HG03095 (cell line): ENCODE results near the gene ATP2B2.
"Not testable (repeated sequence)": the region's sequence is repeated elsewhere in the genome, so short reads cannot be mapped to it uniquely, and the experiment has no call there.

Experiments used
- ATAC-seq: cut with Tn5 transposase; IDR thresholded peaks from one replicate; pipeline ENCODE4 v1.9.1; 2021; ENCODE audit warnings: moderate library complexity; ENCODE audit not compliant: unreplicated experiment

ATP2B2 gene

DNA sequence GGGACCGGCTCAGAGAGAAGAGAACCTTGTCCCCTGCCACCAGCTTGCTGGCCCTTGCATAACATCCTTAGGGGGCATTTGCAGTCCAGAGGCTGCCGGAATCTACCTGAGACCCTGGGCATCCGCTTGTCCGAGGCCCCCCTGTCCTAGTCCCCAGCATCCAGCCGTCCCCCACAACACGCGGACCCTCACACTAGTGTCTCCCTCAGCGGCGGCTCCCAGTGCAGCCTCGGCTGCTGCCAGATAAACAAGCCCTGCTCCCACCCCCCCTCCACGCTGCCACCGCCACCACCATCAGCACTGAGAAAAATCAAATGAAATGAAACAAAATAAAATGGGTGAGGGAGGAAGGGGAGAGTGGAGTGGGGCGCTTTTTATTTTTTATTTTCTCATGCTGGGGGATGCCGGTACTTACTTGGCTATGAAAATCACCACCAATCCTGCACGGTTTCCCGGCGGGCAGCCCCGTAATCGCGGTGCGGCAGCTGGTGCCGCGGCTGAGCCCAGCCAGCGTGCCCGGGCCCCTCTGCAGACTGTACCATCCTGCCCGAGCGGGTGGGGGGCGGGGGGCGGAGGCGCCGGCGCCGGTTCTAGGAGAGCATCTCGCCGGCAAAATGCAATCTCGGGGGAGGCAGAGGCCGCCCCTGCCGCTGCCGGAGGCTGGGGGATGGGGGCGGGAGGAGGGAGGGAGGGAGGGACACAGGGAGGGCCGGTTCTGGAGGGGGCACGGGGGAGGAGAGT lies at the start of gene ATP2B2:
Gene ATP2B2, minus strand, starts transcription at position 537 of the 741 bp plus-strand sequence. CDS start 56,043 bp downstream, outside the sequence.
- no peak for ATAC-seq

DNA sequence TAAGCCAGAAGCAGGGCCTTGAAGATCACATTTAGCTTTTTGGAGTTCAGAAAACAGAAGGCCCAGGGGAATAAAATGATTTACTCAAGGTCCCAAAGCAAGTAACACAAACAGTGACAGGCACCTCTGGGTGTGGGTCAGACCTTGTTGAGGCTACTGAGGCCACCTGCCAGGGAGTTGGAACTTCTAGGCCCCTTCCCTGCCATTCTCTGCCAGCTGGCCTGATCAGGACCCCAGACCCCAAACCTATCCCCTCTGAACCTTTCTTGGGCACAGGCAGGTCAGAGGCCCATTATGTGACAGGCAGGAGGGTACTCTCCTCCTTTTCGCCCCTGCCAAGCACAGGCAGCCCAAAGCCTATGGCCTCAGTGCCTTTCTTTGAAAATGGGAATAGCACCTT lies 49.4 kb upstream of the ATP2B2 start:
- ATAC-seq: no peak

DNA sequence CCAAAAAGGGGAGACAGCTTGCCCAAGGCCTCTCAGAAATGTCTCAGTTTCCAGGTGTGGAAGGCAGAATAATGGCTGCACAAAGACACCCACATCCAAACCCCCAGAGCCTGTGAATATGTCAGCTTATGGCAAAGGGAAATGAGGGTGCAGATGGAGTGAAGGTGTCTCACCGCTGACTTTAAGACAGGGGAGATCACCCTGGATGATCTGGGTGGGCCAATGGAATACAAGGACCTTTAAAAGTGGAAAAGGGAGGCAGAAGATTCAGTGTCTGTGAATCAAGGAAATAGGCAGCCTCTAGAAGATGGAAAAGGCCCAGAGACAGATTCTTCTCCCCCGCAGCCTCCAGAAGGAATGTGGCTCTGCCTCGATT lies 48.8 kb upstream of the ATP2B2 start:
- ATAC-seq: no peak

DNA sequence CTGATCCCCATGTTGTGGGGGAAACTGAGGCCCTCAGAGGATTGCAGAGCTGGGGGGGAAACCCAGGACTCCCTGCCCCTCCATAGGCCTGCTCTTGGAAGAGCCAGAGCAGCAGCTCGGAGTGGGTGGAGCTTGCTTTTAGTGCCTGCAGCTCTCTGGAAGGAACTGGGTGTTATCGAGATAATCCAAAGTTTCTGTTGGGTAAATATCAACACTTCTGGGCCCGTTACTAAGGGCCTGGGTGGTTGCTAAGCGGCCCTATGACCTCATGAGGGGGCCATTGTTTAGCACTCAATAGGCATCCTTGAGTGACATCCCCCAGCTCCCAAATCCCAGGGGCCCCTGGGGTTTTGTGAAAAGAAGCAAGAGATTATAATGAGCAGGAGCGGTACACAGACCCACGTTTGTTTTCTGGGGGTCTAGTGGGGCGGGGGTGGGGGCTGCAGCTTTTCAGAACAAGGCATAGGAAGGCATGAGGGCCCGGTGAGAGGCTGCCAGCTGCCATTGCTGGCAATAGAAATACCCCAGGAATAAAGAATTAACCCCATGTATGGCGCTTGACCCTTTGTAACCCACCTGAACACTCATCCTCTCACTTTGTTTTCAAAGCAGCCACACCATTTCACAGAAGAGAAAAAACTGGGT lies 48.3 kb upstream of the ATP2B2 start:
- ATAC-seq: no peak

DNA sequence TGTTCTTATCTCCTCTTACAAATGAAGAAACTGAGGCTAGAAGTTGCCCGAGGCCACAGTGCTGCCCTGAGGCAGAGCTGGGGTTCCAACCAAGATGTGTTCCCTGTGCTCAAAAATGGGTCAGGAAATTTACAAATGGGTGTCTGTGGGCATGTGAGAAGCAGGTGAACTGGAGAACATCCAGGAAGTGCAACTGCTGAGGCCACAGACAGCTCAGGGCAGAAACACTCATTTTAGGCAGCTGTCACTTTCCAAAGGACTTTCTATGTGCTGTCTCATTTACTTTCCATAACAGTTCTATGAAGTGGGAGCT lies 47.2 kb upstream of the ATP2B2 start:
- ATAC-seq: no peak

DNA sequence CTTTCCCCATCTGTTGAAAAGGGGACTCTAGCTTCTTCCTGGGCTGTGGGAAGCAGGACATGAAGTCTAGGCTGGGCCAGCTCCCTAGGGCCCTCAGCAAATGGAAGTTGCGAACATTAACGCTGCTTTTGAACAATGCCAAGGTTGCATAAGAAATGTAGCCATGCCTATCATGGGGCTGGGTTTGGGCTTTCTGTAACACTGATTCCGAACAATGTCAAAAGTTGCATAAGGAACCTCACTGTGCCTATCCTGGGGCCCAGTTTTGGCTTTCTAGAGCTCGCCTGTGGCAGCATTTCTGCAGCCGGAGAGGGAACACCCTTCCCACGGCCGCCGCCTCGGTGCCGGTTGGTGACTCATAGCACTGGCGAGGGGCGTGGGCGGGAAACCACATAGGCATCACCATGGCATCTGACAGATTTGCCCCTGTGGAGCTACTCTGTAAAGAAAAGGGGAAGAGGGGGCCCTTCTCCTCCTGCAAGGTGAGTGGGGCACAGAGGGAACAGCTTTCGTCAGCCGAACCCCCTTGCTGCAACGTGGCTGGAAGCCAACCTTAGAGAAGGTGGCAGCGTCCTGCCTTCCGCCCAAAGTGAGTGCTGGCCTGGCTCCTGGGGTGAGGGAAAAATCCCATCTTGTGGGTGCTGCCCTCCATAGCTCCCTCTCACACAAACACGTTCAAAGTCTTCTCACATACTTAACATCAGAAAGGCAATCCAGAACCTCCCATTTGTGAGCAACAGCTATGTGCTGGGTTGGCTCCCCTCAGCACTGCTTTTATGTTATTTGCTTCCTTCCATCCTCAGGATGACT lies 46.6 kb upstream of the ATP2B2 start:
- no peak for ATAC-seq

DNA sequence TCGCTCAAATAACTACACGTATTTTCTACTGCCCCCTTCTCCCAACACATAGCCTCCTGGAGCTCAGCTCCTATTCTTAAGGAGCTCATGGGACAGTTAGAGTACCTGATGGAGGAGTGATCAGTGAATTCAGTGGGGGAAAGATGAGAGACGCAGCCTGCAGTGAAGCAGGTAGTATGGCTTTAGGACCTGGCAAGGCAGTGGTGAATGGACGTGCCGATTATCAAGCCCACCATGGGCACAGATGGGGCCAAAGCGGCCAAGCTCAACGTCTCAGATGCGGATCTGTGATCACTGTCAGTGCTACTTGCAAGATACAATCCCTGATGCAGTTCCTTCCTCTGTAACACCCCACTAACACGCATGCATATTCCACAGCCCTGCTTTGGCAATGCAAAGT lies 45.8 kb upstream of the ATP2B2 start:
- ATAC-seq: no peak

DNA sequence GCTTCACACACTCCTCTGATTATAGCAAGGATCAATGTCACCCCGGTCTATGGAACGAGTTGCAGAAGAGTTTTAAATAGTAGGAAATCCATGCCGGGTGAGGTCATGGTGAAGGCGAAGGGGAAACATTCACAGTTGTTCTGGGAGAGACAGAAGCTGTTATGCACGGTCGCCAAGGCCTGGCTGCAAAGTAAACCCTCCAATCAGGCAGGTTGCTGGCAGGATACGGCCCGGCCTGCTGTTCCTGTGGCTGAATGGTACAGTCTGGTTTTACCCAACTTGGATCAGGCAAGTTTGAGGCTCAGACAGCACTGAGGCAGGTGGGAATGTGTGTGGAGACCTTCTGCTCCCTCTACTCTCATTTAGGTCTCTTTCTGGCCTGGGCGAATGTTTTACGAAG lies 45.3 kb upstream of the ATP2B2 start:
- ATAC-seq: no peak

DNA sequence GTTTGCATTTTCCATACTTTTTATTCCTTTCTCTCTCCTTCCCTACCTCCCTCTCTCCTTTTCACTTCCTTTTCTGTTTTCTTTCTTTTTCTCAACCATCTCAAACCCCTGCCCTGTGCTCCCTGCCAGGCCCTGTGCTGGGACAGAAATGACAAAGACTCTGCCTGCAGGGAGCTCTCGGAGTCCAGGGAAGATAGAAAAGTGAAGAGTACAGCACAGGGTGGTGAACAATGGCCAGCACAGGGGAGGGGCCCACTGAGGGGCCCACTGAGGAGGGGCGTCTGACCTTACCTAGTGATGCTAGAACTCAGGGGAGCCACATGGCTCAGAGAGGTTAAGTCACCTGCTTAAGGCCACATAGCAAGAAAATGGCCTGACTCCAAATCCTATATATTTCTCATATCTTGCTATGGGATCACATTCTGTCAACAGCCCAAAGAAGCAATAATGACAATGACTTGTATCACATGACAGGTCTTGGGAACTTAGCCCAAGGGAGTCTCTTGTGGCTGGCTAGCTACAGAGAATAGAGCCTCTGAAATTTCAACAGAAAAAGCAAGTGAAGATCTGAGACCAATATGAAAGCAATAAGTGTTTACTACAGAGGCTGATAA lies 44.3 kb upstream of the ATP2B2 start:
- ATAC-seq: no peak

DNA sequence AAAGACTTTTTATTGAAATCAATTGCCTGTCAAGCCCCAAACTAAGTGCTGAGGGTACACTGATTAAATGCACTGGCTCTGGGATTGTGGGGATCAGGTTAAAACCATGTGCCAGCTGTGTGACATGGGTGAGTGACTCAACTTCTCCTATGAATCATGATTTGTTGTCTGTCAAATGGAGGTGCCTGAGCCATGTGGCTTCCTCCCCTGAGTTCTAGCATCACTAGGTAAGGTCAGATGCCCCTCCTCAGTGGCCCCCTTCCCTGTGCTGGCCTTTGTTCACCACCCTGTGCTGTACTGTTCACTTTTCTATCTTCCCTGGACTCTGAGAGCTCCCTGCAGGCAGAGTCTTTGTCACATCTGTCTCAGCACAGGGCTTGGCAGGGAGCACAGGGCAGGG lies 43.6 kb upstream of the ATP2B2 start:
- ATAC-seq: no peak

DNA sequence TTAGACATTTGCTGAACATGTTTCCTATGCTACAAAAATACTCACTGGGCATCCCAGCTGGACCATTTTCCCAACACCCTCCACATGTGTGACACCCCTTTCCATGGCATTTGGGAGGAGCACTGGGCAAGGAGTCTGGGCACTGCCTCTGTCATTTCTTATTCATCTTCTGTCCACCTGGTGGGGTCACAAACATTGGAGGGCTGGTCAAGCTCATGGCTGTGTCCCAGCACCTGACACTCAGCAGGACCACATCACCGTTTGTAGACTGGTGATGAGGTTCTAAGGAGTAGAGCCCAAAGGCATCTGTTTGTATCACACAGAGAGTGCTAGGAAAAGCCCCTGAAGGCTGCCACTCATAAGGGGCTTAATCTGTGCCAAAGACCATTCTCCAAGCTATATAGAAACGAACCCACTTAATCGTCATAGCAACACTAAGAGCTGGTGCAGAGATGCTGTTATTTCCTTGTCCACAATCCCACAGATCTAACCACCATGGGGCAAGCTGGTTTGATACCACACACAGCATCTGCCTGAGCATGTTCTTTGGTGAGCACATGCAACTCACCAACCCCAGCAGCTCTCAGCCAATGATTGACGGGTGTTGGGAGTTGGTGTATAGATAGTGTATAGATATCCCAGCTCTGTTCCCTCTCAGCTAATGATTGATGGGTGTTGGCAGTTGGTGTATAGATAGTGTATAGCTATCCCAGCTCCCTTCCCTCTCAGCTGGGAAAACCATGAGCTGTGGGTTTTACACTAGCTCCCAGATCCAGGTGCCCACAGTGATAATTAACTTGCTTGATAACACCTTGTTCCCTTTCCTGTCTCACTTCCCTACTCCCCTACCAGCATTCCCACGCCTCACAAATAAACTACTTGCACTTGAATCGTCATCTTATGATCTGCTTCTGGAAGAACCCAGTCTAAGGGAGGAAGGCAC lies 42.7 kb upstream of the ATP2B2 start:
- no peak for ATAC-seq

DNA sequence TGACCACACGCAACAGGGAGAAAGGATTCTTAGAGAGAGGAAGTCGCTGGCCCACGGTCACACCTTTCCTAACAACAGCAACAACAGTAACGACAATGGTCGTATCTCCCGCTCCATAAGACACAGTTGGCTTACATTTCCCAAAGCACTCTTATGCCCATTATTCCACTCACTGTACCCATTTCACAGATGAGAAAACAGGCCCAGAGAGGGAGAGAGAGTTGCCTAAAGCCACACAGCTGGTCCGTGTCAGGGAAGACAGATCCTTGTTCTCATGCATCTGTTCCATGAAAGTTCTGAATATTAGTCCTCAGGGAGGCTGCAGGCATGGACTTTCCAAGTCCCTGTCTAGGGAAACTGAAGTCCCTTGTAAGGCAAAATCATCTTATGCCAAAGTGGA lies 42.0 kb upstream of the ATP2B2 start:
- no peak for ATAC-seq

DNA sequence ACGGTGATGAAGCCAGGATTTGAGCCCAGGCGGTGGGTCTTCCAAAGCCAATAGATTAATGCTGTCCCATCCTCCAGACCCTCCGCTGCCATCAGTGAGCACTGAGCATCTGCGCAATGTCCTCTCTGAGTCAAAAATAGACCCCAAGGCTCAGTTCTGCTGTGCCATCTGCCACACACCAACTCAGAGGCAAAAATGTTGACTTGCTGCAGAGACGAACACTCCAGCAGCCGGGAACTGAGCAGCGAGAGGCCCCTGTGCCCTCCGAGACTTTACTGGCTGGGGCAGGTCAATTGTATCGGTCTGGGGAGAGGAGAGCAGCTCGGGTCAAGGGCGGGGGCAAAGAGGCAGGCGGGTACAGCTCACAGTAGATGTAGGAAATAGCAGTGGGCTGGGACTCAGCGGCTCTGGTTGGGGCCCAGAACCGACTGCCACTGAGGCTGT lies 41.5 kb upstream of the ATP2B2 start:
- ATAC-seq: no peak

DNA sequence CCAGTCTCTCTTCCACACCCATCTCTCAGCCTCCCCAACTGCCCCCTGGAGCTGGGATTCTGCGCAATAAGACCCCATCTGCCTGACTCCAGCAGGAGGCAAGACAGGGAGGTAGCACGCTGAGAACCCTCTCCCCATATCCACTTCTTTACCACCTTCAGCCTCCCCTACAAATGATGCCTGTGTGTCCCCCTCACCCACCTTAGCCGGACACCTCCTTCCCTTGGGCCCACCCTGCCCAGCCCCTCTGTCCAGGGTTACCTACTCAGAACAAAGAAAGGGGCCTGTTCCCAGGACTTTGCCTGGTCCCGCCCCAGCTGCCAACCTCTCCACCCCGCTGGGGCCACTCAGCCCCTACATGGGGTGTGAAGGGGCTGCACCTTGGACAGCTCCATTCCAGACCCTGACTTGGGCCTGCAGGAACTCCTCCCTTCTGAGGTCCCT lies 40.8 kb upstream of the ATP2B2 start:
- ATAC-seq: no peak

DNA sequence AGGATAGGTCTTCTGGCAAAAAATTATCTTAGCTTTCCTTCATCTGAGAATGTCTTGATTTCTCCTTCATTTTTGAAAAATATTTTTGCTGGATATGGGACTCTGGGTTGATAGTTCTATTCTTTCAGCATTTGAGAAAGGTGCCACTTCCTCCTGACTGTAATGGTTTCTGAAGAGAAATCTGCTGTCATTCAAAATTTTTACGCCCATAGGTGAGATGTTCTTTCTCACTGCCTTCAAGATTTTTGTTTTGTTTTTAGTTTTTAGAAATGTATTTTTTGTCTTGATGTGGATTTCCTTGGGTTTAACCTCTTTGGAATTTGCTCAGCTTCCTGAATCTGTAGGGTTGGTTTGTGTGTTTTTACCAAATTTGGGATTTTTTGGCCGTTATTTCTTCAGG lies 37.1 kb upstream of the ATP2B2 start:
- ATAC-seq: no peak

DNA sequence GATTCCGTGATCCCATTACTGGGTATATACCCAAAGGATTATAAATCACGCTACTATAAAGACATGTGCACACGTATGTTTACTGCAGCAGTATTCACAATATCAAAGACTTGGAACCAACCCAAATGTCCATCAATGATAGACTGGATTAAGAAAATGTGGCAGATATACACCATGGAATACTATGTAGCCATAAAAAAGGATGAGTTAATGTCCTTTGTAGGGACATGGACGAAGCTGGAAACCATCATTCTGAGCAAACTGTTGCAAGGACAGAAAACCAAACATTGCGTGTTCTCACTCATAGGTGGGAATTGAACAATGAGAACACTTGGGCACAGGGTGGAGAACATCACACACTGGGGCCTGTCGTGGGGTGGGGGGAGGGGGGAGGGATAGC lies 35.0 kb upstream of the ATP2B2 start:
- not testable (repeated sequence) for ATAC-seq

DNA sequence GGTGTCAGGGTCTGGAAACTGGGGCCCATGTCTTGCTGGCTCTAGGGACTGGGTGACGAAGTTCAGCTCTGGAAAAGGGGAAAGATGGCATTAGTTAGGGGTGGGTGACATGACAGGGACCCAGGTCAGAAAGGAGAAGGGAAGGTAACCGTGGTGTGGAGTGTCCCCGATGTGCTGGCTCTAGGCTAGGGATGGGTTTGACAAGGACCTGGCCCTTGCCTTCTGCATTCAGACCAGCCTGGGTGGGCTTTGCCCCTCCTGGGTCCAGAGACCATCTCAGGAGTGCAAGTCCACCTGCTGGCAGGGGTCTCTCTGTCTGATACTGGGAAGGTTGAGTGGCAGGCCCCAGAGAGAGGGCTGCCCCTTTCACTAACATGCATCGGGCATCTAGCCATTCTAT lies 28.7 kb upstream of the ATP2B2 start:
- no peak for ATAC-seq

DNA sequence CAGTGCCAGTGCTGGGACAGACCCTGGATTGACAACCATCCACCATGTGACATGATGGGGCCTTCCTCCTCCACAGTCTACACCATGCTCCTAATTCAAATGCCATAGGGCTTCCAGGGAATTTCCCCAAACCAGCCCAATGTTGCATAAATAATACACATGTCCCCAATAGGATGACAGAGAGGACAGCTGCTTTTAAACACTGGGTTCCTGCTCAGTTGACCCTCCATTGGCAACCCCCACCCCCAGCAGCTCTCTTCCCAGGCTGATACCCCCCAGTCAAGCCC lies 28.3 kb upstream of the ATP2B2 start:
- no peak for ATAC-seq

DNA sequence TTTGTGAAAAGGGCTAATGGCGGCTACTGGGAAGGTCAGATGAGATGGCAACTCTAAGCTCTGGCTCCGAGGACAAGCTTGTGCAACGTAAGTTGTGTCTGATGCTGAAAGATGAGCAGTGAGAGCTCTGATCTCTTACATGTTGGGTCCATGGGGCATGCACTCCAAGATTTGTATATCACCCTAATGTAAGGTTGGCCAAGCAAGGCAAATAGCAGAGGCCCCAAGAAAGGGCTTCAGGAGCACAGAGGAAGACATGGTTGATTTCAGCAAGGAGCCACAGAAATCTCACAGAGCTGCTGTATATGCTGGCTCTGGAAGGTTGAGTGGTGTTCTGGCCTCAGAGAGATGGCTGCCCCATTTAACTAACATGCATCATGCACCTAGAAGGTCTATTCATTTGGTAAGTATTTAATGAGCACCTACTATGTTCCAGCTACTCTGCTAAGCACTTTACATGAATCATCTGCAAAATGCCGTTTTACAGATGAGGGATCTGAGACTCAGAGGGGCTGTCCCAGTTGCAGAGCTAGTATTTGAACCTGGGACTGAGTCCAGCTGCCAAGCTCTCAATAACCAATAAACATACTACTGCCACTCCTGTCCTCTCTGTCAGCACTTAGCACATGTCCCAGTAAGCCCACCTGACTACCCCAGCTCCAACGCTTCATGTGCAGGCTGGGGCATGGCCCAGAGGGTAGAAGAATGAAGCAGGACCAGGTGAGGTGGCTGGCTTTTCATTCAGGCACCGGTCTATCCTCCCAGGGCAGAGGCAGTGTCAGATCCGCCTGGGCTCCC lies 27.8 kb upstream of the ATP2B2 start:
- ATAC-seq: no peak

DNA sequence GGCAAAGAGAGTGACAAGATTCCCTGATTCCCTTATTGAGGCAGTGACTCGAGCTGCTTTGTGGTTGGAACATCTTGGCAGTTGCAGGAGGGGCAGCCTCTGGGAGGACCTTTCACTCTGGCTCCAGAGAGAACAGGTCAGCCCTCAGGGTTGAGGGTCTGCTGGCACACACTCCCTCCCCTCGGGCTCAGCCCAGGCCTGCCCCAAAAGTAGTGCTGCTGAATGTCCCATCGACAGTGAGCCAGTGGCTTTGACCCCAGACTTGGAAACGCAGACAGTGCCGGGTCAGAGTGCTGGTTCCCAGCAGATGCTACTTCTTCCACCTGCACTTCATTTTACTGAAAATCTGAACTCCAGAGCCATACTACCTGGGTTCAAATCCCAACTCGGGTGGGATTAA lies 25.6 kb upstream of the ATP2B2 start:
- ATAC-seq: no peak
